GDM1 (cell line): ENCODE measurements around the gene LRRC72.
"Not testable (repeated sequence)": the region's sequence is repeated elsewhere in the genome, so short reads cannot be mapped to it uniquely, and the experiment has no call there.

Experiments used
- DNase-seq: peaks from one replicate; lab custom pipeline; 2025; lab: John Stamatoyannopoulos, UW

LRRC72 gene

DNA sequence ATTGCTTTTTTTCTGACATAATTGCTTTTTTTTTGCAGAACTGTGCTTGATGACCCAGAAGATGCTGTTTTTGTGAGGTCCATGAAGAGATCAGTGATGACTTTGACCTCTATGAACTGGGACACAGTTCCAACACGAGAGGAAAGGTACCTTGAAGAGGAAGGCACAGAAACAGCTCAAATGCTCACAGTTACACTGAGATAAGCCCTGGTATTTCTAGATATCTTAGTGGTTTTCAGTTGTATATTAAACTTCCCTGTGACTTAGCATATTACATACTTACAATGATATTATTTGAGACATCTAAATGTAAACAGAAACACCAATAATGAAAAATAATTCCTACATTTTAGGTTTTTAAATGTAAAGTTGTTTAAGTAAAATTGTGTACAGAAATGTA is 54.7 kb downstream of the LRRC72 start:
- no peak for DNase-seq

DNA sequence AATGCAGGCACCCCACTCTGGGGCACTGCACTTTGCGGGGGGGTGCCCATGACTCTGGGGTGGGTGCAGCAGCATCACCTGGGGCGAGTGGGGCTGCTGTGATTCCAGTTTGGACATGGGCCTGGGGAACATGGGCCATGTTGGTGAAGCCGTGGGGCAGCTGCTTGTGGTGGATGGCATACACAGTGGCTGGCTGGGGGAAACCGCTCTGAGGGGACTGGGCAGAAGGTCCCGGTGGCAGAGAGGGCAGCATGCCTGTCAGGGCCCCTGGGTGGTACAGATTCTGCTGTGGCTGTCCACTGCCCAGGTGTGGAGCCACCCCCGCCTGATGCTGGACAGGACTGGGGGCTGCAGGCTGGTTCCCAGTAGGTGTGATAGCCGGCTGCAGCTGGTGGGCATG is 57.2 kb downstream of the LRRC72 start:
- no peak for DNase-seq

DNA sequence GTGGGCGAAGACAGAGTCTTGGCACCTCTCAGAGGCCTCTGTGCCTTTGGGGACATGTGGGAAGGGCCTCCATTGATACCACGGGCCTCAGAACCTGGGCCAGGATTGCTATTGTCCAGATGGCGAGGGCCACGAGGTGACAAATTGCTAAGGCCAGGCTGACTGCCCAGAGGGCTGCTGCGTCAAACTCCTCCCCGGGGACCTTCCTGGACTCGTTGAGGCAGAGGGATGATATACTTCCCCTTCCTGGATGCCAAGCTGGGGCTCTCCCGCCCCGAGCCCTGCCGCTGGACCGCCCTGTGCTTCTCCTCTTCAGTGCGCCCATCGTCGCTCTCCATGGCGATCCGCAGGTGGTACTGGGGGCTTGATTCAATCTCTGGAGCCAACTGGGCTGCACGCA is 58.9 kb downstream of the LRRC72 start:
- no peak for DNase-seq

- no peak for DNase-seq
Measured at GRCh38 chr7:16586081-16586874, 59.7 kb downstream of the LRRC72 start.

DNA sequence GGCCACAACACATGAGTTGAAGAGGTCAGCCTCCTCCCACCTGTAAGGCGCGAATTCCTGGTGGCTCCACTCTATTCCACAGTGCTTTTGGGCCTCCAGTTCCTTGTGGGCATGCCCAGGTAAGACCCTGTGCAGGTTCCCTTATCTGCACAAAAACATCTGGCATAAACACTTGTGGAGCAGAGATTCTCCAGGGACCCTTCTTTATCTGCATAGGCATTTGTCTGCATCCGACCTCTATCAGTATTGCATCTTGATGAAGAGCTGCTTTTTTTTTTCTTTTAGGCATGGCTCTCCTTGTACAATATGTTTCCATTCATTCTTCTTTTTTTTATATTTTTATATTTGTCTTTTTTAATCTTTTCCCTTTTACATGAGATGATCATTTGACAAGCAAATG is 60.5 kb downstream of the LRRC72 start:
- no peak for DNase-seq

DNA sequence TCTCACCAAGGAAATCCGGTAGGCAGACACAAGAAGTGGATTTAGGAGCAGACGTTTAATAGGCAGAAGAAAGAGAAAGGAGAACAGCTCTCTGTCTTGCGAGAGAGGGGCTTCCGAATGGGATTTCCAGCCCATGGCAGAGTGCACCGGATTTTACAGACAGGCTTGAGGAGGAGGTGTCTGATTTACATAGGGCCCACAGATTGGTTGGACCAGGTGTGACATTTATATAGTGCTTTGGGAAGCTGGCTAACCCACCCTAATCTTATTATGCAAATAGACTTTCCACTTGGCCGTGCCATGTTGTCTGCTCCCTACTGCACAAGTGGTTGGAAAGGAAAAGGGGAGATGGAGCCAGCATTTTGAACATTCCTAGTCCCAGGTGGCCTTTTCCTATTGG is 61.2 kb downstream of the LRRC72 start:
- DNase-seq: no peak

GRCh38 chr7:16589881-16590280 is 63.3 kb downstream of the LRRC72 start:
- no peak for DNase-seq

DNA sequence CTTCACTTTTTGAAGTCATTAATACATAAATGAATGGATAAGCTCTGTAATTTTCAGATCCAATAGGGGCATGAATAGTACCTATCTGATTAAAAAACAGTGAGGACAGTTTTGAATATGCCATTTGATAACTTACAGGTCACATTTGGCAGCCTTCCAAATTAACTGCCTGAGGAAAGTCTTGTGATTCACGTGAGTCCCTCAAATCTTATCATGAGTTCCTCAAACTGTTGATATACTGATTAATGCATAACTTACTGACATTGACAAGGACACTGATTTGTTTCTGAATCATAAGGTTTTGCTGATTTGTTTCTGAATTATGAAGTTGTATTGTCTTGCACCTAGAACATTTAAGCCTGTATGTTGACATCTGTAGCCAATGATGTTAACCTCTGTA is 63.8 kb downstream of the LRRC72 start:
- no peak for DNase-seq

GRCh38 chr7:16592395-16592794 is 65.8 kb downstream of the LRRC72 start:
- no peak for DNase-seq

DNA sequence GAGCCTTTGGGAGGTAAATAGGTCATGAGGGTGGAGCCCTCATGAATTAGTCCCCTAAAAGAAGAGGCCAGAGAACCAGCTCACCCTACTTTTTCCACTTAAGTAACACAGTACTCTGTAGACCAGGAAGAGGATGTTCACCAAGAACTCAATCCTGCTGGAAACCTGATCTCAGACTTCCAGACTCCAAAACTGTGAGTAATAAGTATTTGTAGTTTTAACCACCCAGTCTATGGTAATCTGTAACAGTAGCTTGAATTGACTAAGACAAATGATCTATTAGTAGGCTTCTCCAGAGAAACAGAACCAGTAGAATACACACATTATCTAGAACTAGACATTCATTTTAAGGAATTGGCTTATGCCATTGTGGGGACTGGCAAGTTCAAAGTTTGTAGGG is 67.4 kb downstream of the LRRC72 start:
- no peak for DNase-seq

- no peak for DNase-seq
Measured at GRCh38 chr7:16594676-16595075, 68.1 kb downstream of the LRRC72 start.

- not testable (repeated sequence) for DNase-seq
Measured at GRCh38 chr7:16595596-16595995, 69.0 kb downstream of the LRRC72 start.

- no peak for DNase-seq
Measured at GRCh38 chr7:16598015-16598414, 71.4 kb downstream of the LRRC72 start.

- no peak for DNase-seq
Measured at GRCh38 chr7:16599860-16600259, 73.2 kb downstream of the LRRC72 start.

DNA sequence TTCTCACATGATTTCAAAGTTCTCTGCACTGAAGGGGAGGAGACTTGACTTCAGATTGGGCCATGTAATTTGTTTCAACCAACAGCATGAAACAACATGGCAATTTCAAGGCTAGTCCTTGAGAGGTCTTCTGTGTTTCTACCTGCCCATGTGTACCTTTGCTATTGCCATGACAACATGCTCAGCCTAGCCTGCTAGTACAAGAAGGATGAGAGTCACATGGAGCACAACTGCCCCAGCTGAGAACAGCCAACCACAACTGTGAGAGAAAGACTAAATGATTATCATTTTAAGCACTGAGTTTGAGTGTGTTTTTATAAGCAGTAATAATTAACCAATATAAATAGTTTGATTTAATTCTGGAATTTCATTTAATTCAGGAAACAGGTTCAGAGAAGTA is 77.0 kb downstream of the LRRC72 start:
- DNase-seq: no peak

DNA sequence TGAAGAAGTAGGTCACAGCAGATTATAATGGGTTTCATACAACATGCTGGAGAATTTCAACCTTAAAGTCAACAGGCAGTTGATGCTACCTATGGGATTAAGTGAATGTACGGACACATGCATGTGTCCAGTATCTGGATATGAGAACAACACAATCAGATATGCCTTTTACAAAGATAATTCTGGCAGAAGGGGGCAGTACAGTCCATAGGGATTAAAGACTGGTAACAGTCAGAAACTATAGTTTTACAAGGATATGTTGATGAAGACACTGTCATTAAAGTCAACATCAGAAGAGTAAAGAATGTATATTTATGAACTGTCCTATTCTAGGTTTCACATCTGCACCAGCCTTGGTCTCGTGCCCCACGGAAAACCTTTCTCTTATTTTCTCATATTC is 77.4 kb downstream of the LRRC72 start:
- DNase-seq: no peak

DNA sequence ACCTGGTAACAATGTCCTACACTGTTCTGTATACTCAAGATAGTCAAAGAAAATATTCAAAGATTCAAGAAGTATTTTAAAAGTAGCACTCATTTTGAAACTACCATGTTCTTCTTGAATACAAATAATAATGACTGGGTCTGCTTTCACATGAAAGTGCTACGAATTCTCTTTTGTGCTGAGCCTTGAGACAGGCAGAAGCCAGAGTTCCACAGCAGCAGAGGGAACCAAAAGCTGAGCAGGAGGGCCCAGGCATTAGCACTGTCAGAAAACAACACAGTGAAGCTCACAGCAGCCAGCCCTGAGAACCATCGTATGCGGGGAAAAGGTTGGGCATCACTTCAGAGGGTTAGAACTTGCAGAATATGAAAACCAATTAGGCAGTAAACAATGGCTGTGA is 80.1 kb downstream of the LRRC72 start:
- DNase-seq: no peak

- no peak for DNase-seq
Measured at GRCh38 chr7:16609842-16610450, 83.3 kb downstream of the LRRC72 start.

- DNase-seq: no peak
Measured at GRCh38 chr7:16611711-16612110, 85.1 kb downstream of the LRRC72 start.

DNA sequence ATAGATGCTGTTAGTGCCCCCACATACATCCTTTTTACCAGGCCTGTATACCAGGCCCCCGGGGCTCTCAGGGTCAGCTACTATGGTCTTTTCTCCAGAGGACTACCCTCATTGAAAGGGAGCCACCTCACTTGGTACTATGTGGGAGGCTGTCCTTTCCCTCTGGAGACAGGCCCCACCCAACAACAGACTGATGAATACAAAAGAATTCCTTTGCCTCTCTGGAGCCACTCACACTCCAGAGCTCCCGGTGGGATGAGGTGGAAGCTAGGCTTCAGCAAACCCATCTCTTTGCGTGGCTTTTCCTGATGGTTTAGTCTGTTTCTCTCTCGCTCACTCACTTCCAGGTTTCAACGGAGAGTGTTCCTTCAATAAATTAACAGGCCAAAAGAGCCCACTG is 88.6 kb downstream of the LRRC72 start:
- DNase-seq: no peak

DNA sequence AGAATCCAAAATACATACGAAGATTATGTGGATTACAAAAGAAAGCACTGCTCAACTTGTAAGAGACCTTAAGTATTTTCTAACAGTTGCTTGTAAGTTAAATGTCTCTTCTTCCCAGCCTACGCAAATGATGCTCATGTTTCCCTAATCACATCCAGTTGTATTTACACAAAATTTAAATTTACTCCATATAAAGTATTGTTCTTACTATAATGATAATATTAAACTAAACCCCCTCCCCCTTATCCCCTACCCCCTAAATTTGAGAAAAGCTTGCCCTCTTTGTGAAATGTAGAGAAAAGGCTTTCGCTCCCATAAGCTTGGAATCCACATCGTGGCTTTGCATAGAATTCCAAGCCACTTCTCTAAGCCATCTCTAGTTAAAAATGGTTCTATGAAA is 89.5 kb downstream of the LRRC72 start:
- no peak for DNase-seq

- DNase-seq: no peak
Measured at GRCh38 chr7:16616542-16616941, 89.9 kb downstream of the LRRC72 start.

DNA sequence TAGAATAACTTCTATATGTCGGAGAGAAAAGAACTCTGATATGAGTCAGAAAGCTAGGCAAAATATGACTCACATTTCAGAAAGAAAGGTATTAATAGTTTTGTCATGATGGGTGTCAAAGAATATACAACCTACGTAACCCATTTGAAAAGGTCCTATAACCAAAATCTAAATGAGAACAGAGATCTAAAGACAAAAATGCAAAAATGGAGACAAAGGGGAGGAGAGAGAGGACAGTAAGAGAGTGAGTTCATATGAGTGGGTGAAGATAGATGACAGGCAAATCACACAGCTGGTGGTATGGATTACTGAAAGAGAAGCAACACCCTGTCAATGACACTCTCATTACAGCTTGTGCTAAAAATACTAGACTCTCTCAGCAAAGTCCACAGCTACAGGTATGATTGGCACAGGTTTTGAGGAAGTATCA is 93.4 kb downstream of the LRRC72 start:
- DNase-seq: no peak

- no peak for DNase-seq
Measured at GRCh38 chr7:16626388-16626787, 99.8 kb downstream of the LRRC72 start.
